ENCODE measurements around the gene EIF4EBP2.

The EIF4EBP2 gene

DNA sequence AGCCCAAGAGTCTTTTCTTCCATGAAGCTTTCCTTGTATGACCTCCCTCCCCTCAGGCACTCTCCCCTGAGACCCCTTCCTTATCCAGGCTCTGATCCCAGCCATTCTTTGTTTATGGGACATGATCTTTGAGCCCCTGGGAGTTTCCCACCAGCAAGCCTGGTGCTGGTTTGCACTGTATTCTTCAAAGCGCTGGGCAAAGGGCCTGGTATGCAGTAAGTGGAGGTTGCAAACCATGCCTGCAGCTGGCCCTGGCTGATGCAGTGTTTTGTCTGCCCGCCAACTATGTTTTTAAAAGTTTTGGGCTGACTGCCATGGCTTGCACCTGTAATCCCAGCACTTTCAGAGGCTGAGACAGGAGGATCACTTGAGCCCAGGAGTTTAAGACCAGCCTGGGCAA, 44.3 kb downstream of the EIF4EBP2 start:
- no peak for DNase-seq
- intact Hi-C loops (cut with DNase I) = no loop called here

DNA sequence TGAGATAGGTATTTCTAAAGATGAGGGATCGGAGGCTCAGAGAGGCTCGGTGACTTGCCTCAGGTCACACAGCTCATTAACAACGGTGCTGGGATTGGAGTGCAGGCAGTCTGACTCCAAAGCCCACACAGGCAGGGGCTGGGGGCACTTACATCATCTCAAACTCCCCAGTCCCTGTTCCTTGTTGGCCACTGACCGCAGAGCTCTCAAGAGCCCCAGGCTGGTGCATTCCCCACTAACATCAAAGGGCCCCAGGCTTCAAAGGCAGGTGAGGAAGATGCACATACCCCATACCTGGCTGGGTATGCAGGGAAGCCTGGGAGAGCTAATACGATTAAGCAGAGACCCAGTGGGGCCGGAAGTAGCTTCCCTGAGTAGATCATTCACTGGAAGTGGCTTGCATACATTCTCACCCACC, 51.3 kb downstream of the EIF4EBP2 start:
- intact Hi-C loops (cut with DNase I) = no loop called here
- DNase-seq = no peak

DNA sequence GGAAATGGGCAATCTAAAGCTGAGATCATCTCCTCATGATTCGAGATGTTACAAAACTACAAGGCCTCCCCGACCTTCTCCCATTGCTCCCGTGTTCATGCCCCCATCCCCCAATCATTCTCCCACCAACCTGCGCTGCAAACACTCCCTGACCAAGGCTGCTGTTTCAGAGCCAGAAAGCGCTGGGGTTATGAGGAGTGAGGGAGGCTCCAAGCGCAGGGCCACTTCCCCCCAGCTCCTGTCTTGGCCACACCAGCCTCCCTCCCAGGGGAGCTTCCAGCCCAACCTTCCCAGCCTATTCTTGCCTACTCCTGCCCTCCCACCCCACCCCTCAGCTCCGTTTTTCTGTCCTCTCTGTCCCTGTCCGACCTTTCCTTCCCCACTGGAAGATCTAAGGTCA, 52.2 kb downstream of the EIF4EBP2 start:
- no peak for DNase-seq
- intact Hi-C loops (cut with DNase I) = no loop called here

DNA sequence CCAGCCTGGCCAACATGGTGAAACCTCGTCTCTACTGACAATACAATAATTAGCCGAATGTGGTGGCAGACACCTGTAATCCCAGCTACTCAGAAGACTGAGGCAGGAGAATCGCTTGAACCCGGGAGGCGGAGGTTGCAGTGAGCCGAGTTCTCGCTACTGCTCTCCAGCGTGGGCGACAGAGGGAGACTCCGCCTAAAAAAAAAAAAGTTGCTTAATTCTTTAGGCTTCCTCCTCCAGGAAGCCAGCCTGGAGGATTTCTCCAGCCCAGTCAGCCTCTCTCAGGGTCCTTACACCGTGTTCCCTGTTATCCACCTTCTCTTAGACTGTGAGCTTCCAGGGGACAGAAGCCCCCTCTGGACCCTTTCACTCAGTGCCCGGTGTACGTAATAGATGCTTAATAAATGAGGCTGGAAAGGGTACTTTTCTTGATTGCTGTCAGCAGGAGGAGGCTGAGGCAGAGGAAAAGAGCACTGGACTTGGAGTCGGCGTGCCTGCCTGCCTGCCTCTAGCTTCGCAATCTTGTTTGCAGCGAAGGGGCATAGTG, 53.9 kb downstream of the EIF4EBP2 start:
- intact Hi-C loops (cut with DNase I) = no loop called here
- no peak for DNase-seq

DNA sequence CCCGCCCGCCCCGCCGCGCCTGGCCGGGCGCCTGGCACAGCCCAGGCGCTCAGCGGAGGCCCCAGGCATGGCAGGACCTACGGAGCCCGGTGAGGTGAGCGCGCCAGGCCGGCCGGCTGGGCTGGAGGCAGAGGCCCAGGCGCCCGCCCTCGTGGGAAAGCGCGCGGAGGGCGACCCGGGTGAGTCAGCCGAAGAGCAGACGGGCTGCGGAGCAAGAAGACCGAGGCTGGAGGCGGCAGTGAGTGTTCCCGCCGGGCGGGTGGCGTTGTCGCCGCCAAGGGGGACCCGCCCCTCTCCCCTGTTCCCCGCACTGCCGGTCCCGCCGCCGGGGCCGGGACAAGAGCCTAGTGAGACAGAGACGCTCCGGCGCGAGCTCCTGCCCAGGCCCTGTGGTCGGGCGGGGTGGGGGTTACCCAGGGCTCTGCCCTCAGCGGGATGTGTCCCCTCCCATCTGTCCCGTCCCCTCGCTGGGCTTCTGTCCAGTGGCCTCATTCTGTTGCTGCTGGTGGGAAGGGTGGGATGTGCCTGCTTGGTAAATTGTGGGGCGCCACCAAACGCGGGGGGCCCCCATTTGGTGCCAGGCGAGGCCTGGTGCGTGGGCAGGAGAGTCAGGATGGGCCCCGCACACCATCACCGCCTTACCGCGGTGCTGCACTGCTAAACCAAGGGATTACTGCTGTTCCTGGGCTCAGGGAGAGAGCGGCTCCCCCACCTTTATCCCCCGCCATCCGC, 54.5 kb downstream of the EIF4EBP2 start:
- DNase-seq = peak in 38 of 42 donors; percentile 30 to 89 (median 54)
- intact Hi-C loops (cut with DNase I) = no loop called here

DNA sequence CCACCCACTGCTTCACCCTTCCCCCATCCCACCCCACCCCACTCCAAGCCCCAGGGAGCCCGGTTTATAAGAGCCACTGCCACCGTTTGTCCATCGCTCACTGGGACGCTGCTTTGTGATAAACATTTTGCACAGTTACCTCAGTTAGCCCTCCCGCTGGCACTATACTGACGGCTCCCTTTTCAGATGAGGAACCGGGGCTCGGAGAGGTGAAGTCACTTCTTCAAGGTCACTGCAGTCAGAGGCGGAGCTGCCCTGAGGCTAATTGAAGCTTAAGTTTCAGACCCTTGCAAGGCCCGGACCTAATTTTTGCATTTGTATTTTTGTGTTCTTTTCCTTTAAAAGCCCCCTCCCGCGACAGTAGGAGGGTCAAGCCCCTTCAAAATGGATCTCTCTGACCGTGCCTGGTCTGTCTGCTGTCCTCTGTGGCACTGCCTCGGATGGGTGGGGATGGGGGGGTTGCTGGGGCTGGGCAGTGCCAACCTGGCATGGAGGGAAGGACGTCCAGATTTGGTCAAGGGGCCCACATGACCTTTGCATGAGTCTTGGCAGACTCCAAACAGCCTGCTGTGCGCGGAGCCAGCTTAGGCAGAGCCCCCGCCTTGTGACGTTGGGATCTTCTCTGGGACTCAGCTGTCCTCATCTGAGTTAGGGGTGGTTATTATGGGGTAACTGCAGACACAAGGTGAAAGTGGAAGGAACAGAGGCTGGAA, 55.3 kb downstream of the EIF4EBP2 start:
- DNase-seq = peak in 1 of 42 donors; percentile 11
- intact Hi-C loops (cut with DNase I) = no loop called here

DNA sequence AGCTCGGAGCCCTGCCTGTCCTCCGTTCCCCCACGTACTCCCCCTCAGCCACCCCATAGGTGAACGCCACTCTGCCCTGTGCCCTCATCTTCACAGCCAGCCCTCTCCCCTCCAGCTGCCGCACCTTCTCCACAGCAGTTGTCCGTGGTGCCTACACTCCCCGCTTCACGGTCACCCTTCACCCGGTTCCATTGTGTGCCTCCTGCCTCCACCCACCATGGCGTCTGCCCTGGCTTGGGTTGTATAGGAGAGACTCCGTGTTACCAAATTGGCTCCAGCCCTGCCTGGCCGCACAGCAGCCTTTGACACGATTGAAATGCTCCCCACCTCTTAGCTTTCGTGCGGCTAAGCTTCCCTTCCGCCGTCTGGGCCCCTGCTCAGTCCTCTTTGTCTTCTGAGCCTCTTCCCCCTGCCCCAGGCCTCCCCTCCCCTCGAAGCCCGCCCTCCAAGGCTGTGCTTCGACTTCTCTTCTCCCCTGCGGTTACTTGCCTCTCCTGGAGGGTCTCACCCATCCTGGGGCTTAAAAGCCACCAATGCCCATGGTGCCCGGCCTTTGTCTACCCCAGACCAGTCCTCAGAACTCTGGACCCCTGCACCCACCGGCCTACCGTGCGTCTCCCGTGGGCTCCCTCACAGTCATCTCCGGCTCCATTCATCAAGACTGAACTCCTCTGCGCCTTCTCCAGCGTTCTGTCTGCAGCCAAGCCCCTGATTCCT, 56.0 kb downstream of the EIF4EBP2 start:
- intact Hi-C loops (cut with DNase I) = no loop called here
- DNase-seq = no peak

DNA sequence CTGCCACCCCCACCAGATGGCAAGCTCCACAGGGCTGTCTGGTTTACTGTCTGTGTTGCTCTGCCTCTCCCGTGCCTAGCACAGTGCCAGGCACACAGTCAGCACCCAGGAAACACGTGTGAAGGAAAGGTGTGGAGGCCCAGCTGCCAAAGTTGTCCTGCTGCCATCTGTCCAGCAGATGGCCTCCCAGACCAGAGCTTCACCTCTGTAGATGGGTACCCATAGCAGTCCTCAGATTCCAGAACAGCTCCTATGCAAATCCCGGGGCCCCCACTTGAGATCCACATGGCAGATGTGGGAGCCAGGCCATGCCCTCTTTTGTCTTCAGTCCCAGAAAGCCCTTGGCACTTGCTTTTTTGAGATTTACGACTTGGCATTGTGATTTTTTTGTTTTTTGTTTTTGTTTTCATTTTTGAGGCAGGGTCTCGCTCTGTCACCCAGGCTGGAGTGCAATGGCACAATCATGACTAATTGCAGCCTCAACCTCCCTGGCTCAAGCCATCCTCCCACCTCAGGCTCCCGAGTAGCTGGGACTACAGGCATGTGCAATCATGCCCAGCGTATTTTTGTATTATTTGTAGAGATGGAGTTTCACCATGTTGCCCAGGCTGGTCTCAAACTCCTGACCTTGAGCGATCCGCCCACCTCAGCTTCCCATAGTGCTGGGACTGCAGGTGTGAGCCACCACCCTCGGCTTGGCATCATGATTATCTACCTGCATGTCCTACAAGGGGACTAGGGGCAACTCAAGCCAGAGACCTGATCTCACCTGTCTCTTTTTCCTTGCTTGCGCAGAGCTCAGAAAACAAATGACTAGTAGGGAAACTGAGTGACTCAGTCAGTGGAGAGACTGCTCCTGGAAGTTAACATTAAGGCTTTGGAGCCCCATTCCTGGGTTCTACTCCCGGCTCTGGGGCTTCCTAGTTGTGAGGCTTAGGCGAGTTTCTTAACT, 57.7 kb downstream of the EIF4EBP2 start:
- DNase-seq = peak; percentile 46 to 83 (median 68)
- intact Hi-C loops (cut with DNase I) = no loop called here

DNA sequence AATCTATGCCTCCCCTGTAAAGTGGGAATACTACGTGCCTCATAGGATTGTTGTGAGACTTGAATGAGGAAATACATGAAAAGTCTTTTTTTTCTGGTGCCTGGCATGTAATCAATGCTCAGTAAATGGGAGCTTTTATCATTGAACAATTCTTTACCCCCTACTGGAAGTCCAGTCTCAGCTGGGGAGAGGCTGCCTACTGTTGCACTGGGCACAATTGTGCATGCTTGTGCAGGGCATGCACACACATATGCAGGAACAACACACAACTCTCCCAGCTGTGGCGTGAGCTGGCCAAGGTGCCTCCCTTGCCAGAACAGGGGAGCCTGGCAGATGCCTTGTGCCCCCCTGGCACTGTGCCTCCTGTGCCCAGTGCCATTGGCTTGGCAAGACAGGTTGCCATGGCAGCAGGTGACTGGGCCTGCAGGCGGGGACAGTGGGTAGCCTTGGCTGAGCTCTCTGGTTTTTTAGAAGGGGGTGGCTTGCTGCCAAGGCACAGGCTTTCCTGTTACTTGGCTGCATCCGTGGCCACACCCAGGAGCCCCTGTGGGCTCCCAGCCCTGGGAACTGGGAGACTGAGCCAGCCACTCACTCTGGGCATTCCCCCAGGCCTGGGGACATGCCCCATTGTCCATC, 58.5 kb downstream of the EIF4EBP2 start:
- intact Hi-C loops (cut with DNase I) = no loop called here
- DNase-seq = peak; percentile 47 to 91 (median 74)

DNA sequence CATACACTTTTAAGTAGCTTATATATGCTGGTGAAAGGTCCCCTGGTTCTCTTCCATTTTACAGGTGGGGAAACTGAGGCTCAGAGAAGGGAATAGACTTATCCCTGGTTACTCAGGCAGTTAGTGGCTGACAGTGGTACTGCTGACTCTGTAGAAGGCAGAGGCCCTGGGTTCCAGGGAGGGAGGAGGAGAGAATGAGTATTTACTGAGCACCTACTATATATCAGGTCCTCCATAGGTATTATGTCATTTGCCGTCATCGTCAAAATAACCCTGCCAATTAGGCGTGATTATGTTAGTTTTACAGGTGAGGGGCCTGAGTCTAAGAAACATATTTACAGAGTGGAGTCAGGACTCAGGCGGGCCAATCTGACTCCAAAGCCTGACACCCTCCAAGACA, 61.3 kb downstream of the EIF4EBP2 start:
- intact Hi-C loops (cut with DNase I) = no loop called here
- no peak for DNase-seq

DNA sequence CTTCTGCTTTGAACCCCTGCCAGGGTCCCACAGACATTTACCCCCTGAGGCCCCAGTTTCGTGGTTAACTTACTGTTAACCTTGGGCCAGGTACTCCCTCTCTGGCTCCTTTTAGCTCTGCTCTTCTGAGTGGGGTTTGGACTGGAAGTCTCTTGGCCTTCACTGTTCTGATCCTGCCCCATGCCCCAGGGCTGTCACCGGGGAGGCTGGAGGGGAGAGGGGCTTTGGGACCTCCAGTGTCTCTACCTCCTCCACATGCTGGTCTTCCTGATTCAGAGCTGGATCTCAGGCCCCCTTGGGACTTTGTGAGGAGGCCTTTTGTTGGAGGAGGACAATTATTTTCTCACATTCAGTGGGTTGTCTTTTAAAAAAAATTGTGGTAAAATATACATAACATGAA, 61.9 kb downstream of the EIF4EBP2 start:
- intact Hi-C loops (cut with DNase I) = no loop called here

DNA sequence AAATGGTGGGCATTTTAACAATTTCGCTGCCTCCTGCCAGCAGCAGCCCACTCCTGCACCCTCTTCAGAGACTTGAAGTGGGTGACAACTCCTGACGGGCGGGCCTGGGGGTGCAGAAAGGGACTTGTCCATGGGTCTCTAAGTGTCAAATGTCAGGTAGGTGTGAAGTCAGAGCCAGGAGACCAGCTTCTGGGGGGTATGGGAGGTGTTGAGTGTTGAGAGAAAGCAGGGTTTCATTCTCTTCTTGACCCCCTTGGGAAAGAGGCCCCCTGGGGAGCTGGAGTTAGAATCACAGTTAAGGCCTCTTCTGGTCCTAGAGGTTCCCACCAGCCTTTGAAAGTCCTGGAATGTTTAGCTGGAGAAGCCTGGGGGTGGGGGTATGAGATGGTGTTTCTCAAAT, 63.0 kb downstream of the EIF4EBP2 start:
- intact Hi-C loops (cut with DNase I) = no loop called here
- DNase-seq = no peak

More for the DNA sequence above, 61.9 kb downstream of the EIF4EBP2 start:
- DNase-seq = no peak

DNA sequence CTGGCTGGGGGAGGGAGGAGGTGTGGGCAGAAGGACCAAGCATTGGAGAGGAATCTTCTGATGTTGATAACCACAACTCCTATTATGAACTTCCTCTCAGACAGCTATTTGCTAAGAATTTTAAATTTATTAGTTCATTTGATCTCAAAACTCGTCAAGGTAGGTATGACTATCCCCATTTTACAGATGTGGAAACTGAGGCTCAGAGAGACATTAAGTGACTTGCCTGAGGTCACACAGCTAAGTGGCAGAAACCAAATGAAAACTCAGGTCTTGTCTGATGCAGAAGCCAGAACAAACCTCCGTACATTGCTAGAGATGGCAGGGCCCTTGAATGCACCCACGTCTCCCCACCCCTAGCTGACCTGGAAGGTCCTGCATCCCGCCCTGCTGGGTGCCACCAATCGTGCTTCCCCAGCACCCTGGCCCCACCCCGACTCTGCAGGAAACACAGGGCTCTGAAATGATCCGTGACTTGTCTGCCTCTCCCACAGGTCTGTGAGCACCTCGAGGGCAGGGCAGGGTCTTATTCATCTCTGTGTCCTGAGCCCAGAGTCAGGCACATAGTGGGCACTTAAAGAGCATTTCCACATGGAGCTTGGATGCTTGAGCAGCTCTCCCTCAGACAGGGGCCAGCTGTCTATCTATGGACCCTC, 69.0 kb downstream of the EIF4EBP2 start:
- intact Hi-C loops (cut with DNase I) = no loop called here
- no peak for DNase-seq

DNA sequence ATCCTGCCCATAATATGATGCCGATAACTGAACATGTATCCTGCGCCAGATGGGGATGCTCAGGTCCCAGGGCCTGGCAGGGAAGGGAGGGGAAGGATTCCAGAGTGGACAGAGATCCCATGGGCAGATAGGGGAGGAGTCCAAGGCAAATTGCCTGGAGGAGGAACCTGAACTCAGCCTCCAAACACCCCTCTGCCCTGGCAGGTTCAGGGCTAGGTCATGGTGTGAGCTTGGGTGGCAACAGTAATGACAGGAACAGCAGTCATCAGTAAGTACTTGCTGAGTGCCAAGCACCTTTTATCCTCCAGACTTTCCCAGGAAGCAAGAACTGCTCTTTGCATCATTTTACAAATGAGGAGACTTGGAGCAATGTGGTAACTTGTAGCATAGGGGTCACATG, 70.8 kb downstream of the EIF4EBP2 start:
- intact Hi-C loops (cut with DNase I) = no loop called here

DNA sequence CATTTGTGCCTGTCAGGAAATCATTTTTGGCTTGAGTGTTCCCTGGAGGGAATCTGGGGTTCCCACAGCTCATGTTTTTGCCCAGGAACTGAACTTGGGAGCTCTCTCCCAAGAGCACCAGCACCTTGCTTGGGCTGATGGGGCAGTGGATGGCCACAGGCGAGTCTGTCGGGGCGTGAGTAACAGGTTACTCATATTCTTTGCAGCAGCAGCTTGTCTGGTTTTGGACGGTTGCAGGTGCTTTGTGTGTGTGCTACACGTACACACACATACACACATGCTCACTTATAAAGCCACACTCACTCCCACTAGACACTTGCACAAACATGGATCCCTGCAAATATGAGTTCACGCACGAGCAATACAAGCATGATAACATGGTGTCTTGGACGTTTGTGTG, 71.7 kb downstream of the EIF4EBP2 start:
- DNase-seq = no peak
- intact Hi-C loops (cut with DNase I) = no loop called here

More for the DNA sequence above, 70.8 kb downstream of the EIF4EBP2 start:
- no peak for DNase-seq

DNA sequence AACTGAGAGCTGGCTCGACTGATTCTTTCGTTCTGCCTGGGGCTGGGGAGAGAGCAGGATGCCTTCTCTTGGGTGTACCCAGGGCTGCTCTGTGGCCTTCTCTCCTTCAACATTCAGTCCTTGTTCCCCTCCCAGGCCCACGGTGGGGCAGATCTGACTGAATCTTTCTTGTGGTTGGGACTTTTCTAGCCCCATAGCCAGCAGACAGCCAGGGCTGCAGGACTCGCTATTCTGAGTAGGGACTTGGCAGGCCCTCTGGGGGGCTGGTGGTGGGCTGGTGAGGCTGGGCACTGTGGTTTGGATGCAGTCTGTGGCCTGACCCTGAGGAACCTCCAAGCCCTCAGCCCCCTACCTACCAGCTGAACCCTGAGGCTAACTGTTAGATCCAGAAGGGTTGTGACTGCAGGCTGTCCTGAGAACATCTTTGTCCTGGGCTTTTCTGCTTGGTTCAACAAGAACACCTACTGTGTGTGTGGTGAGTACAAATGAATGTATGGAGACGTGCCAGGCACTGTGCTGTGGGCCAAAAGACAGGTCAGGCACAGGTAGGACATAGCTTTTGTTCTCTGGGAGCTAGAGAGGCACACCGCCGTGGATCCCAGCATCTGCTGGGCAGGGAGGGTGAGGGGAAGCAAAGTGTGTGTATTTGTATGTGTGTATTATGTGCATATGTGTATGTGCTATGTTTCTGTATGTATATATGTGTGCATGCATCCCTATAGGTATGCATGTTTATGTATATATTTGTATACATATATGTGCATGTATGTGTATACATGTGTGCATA, 72.5 kb downstream of the EIF4EBP2 start:
- intact Hi-C loops (cut with DNase I) = no loop called here
- DNase-seq = no peak

DNA sequence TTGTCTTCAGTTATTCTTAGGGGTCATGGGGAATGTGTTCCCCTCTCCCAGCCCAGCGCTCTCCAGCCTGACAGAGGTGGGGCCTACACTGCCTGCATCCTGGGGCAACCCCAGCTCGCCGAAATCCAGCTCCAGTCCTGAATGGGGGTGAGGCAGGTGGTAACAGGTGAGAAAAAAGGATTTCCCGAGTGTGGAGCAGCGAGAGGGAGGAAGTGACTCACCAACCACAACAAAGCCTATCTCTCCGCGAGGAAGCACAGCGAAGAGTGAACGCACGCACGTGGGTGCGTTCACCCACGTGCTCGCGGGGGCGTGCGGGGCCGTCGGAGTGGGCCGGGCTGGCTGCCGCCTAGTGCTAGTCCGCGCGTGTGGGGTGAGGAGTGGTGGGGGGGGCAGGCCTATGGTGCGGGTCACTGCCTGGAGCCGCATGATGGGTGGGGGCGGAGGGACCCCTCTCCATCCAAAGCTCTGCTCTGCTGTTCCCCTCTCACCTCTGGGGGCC, 73.8 kb downstream of the EIF4EBP2 start:
- peak in 38 of 42 donors; percentile 30 to 85 (median 62) for DNase-seq
- intact Hi-C loops (cut with DNase I) = no loop called here

All from head of caudate nucleus (tissue), 42 donors.